Adrenal gland (tissue), 5 donors: ENCODE results near the gene TYR.

ENCODE experiments used
- CTCF ChIP-seq, 6 experiments: fragments of 450-650 bp in 4 of 6; fragments of 200-600 bp in 2 of 6; sonication (generic) in 1 of 6; IDR thresholded peaks; 1 replicate in 5 of 6; 2 replicates in 1 of 6; pipeline versions ENCODE4 v1.5.1 to v1.8.0; 2016 to 2021; ENCODE audit warnings: antibody characterized with exemption in 6 of 6, mild to moderate bottlenecking in 2 of 6, moderate library complexity in 1 of 6
- POLR2A ChIP-seq, 2 donors: fragments of 450-650 bp; IDR thresholded peaks; one replicate each; pipeline ENCODE4 v1.6.1; 2017; ENCODE audit warnings: antibody characterized with exemption in 2 of 2, mild to moderate bottlenecking in 2 of 2, moderate library complexity in 1 of 2
- donor health status: DM: no; HTN: no; CAD: no.

- TF ChIP-seq CTCF (IDR thresholded peaks at IDR 0.05) = no peak
- TF ChIP-seq POLR2A (IDR thresholded peaks at IDR 0.05) = no peak
Measured at GRCh38 chr11:89235083-89235482, 57.4 kb downstream of the TYR start.
